H1 (cell line): ENCODE measurements around the gene TXNDC2. TPM values are rescaled to one million over a fixed set of nuclear protein-coding genes. Genes with fewer than 3 reads are reported as not detected.

Source experiments
- CTBP2 ChIP-seq: IDR thresholded peaks from 2 replicates; pipeline ENCODE4 v1.7.0; 2011; ENCODE audit warnings: borderline replicate concordance, mild to moderate bottlenecking, moderate library complexity, mixed read lengths, low read length; ENCODE audit not compliant: insufficient read depth, insufficient read length
- HDAC6 ChIP-seq: IDR thresholded peaks from one replicate; pipeline ENCODE4 v1.7.1; 2012; ENCODE audit warnings: low read depth, mild to moderate bottlenecking, inconsistent platforms, low read length, moderate library complexity
- NANOG ChIP-seq: IDR thresholded peaks from 2 replicates; pipeline ENCODE4 v1.6.1; 2011; ENCODE audit warnings: low read length, low read depth, mild to moderate bottlenecking, inconsistent platforms; ENCODE audit not compliant: insufficient read depth, poor library complexity, severe bottlenecking
- RNF2 ChIP-seq: fragments of 200-900, 300-1000 bp; sonication (generic); IDR thresholded peaks from 2 replicates; pipeline ENCODE4 v1.7.1; 2016; ENCODE audit warnings: borderline replicate concordance, low read depth, mild to moderate bottlenecking, antibody characterized with exemption, low read length; ENCODE audit not compliant: poor library complexity, severe bottlenecking; ENCODE audit errors: missing control alignments
- ZNF274 ChIP-seq: IDR thresholded peaks from 2 replicates; pipeline ENCODE4 v1.7.0; 2012; ENCODE audit warnings: low read length, borderline replicate concordance; ENCODE audit errors: extremely low read depth
- polyA plus RNA-seq, 7 experiments: library from polyadenylated mRNA; depleted of rRNA in 3 of 7; stranded (reverse) in 5 of 7; unstranded in 2 of 7; fragments of >200 nt in 5 of 7; fragments of 200-250 nt in 2 of 7; gene quantifications; 1 replicate in 5 of 7; 2 replicates in 1 of 7; 4 replicates in 1 of 7; pipeline versions ENCODE4 v1.2.1 to v1.2.3, GENCODE V29; 2011 to 2013; ENCODE audit warnings: missing spikeins in 2 of 7, mixed read lengths in 2 of 7
- total RNA-seq: library from RNA; stranded (reverse); fragmentation: NEBNext Ultra II Directional; extraction: Animal tissue kit (Norgen Biotek cat#: 25700); gene quantifications from 2 replicates; pipeline ENCODE4 v1.2.1, GENCODE V29; 2021
- TF ChIP-seq, protein P1 (sequence below): IDR thresholded peaks from 2 replicates; pipeline ENCODE4 v1.6.1; 2012; ENCODE audit warnings: low read length, inconsistent platforms

The TXNDC2 gene
- total and polyA plus RNA-seq, 2 of the 8 experiments (the other 6 are each of a cell fraction or from before 2014, with no cell fraction given), result 0.09 TPM; not detected in 1

DNA sequence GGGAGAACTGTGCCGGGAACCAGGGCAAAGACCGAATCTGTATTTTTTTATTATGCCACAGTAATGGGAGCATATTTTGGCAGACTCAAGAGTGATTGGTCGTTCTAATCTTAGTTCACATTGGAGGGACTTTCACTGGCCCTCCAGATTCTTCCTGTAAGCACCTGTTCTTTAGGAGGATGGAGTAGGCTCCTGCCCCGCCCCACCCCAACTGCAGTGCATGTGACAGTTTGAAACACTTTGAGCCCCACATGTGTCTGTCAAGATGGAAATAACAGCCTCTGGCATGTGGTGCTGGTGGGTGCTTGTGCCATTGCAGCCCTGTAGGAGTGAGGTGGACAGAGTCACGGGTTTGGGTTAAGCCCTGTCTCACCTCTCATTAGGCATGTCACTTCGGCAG, 43.3 kb upstream of the TXNDC2 start (continued):
- TF ChIP-seq, protein P1, sequence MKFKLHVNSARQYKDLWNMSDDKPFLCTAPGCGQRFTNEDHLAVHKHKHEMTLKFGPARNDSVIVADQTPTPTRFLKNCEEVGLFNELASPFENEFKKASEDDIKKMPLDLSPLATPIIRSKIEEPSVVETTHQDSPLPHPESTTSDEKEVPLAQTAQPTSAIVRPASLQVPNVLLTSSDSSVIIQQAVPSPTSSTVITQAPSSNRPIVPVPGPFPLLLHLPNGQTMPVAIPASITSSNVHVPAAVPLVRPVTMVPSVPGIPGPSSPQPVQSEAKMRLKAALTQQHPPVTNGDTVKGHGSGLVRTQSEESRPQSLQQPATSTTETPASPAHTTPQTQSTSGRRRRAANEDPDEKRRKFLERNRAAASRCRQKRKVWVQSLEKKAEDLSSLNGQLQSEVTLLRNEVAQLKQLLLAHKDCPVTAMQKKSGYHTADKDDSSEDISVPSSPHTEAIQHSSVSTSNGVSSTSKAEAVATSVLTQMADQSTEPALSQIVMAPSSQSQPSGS, result no peak
- TF ChIP-seq CTBP2, result no peak
- TF ChIP-seq NANOG, result no peak
- no peak for TF ChIP-seq RNF2
- TF ChIP-seq HDAC6, result no peak
- TF ChIP-seq ZNF274, result no peak
- TF ChIP-seq, all 59 proteins: peak for 0
